Gastrocnemius medialis (tissue), 4 donors: Measurements from ENCODE around the gene SLC38A2.

Experiments
- CTCF ChIP-seq, 5 experiments: fragments of 450-650 bp in 3 of 5; fragments of 200-600 bp in 2 of 5; sonication (generic) in 2 of 5; IDR thresholded peaks in 4 of 5; conservative IDR thresholded peaks in 1 of 5; 1 replicate in 4 of 5; 2 replicates in 1 of 5; pipeline ENCODE4 v1.5.1; 2016 to 2019; ENCODE audit warnings: antibody characterized with exemption in 5 of 5, mild to moderate bottlenecking in 3 of 5, moderate library complexity in 3 of 5
- POLR2A ChIP-seq, 2 donors: fragments of 450-650 bp; IDR thresholded peaks; one replicate each; pipeline ENCODE4 v1.6.1; 2017; ENCODE audit warnings: antibody characterized with exemption in 2 of 2, mild to moderate bottlenecking in 2 of 2, moderate library complexity in 2 of 2

- no peak for TF ChIP-seq CTCF (IDR thresholded peaks at IDR 0.05 in 4 of 5, conservative IDR thresholded peaks at IDR 0.05 in 1 of 5)
- peak in 1 of 2 donors; percentile 14 for TF ChIP-seq POLR2A (IDR thresholded peaks at IDR 0.05)
Observed at GRCh38 chr12:46374711-46375110, 2.1 kb upstream of the SLC38A2 start.
